ENCODE measurements around the gene RNF32. TPM values are rescaled to one million over a fixed set of nuclear protein-coding genes. Genes with fewer than 3 reads are reported as not detected.
A peak's percentile ranks its signal among the peaks of the same experiment; 100 is the strongest.

RNF32 gene
- total RNA-seq, 1 experiment from 2014 or later: 0.61 TPM

DNA sequence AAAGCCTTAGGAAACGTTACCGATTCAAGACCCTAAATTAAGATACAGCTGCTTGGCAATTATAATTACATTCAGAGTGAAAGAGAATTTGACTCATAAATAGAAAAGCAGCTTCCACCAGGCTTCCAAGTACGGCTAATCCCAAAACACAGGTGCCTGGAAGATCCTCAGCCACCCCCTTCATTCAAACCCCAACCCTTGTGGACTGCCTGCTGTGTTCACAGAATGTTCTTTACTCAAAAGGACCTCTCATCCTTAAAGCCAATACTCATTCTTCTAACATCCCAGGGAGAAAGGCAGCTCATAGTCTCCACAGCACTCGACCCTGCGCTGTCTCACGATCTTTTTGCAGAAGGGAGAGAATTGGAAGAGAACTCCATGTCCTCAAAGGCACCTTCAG, 32.9 kb downstream of the RNF32 start (continued):
- TF ChIP-seq, protein P1, sequence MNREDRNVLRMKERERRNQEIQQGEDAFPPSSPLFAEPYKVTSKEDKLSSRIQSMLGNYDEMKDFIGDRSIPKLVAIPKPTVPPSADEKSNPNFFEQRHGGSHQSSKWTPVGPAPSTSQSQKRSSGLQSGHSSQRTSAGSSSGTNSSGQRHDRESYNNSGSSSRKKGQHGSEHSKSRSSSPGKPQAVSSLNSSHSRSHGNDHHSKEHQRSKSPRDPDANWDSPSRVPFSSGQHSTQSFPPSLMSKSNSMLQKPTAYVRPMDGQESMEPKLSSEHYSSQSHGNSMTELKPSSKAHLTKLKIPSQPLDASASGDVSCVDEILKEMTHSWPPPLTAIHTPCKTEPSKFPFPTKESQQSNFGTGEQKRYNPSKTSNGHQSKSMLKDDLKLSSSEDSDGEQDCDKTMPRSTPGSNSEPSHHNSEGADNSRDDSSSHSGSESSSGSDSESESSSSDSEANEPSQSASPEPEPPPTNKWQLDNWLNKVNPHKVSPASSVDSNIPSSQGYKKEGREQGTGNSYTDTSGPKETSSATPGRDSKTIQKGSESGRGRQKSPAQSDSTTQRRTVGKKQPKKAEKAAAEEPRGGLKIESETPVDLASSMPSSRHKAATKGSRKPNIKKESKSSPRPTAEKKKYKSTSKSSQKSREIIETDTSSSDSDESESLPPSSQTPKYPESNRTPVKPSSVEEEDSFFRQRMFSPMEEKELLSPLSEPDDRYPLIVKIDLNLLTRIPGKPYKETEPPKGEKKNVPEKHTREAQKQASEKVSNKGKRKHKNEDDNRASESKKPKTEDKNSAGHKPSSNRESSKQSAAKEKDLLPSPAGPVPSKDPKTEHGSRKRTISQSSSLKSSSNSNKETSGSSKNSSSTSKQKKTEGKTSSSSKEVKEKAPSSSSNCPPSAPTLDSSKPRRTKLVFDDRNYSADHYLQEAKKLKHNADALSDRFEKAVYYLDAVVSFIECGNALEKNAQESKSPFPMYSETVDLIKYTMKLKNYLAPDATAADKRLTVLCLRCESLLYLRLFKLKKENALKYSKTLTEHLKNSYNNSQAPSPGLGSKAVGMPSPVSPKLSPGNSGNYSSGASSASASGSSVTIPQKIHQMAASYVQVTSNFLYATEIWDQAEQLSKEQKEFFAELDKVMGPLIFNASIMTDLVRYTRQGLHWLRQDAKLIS (CRISPR knock-in tag; IDR thresholded peaks at IDR 0.05; ENCODE audit: borderline replicate concordance): no peak
- TF ChIP-seq, protein P2, sequence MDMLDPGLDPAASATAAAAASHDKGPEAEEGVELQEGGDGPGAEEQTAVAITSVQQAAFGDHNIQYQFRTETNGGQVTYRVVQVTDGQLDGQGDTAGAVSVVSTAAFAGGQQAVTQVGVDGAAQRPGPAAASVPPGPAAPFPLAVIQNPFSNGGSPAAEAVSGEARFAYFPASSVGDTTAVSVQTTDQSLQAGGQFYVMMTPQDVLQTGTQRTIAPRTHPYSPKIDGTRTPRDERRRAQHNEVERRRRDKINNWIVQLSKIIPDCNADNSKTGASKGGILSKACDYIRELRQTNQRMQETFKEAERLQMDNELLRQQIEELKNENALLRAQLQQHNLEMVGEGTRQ (CRISPR knock-in tag; IDR thresholded peaks at IDR 0.05): no peak
- TF ChIP-seq, protein P3, sequence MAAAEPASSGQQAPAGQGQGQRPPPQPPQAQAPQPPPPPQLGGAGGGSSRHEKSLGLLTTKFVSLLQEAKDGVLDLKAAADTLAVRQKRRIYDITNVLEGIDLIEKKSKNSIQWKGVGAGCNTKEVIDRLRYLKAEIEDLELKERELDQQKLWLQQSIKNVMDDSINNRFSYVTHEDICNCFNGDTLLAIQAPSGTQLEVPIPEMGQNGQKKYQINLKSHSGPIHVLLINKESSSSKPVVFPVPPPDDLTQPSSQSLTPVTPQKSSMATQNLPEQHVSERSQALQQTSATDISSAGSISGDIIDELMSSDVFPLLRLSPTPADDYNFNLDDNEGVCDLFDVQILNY (CRISPR knock-in tag; IDR thresholded peaks at IDR 0.05): no peak
- TF ChIP-seq GRHL2 (CRISPR knock-in tag; IDR thresholded peaks at IDR 0.05; ENCODE audit: insufficient replicate concordance, severe bottlenecking): no peak
- no peak for TF ChIP-seq ZNF317 (CRISPR knock-in tag; IDR thresholded peaks at IDR 0.05; ENCODE audit: borderline replicate concordance, low read depth)
- no peak for TF ChIP-seq JUN (CRISPR knock-in tag; IDR thresholded peaks at IDR 0.05)

DNA sequence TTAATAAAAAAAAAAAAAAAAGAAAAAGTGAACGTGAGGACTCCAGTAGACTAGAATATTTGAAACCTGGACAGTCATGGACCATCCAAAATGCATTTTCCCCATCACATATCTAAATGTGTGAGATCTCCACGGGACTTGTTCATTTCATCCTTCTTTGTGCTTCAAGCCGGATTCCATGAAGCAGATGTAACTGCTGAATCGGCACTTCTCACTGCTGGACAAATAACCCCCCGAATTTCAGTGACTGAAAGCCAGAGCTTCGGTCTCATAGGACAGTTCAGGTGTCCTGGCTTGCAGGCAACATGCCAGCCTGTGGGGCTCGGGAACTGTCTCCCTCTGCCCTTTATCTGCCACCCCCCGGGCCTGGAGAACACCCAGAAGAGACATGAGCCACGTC, 33.3 kb downstream of the RNF32 start:
- TF ChIP-seq, protein P4, sequence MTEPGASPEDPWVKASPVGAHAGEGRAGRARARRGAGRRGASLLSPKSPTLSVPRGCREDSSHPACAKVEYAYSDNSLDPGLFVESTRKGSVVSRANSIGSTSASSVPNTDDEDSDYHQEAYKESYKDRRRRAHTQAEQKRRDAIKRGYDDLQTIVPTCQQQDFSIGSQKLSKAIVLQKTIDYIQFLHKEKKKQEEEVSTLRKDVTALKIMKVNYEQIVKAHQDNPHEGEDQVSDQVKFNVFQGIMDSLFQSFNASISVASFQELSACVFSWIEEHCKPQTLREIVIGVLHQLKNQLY (CRISPR knock-in tag; IDR thresholded peaks at IDR 0.05): no peak
- TF ChIP-seq CREB1 (CRISPR knock-in tag; IDR thresholded peaks at IDR 0.05) (no peak), TP53 (CRISPR knock-in tag; IDR thresholded peaks at IDR 0.05) (no peak), NR2C2 (CRISPR knock-in tag; IDR thresholded peaks at IDR 0.05) (no peak), CBFB (CRISPR knock-in tag; IDR thresholded peaks at IDR 0.05; ENCODE audit: low read depth) (no peak)
- TF ChIP-seq, protein P5, sequence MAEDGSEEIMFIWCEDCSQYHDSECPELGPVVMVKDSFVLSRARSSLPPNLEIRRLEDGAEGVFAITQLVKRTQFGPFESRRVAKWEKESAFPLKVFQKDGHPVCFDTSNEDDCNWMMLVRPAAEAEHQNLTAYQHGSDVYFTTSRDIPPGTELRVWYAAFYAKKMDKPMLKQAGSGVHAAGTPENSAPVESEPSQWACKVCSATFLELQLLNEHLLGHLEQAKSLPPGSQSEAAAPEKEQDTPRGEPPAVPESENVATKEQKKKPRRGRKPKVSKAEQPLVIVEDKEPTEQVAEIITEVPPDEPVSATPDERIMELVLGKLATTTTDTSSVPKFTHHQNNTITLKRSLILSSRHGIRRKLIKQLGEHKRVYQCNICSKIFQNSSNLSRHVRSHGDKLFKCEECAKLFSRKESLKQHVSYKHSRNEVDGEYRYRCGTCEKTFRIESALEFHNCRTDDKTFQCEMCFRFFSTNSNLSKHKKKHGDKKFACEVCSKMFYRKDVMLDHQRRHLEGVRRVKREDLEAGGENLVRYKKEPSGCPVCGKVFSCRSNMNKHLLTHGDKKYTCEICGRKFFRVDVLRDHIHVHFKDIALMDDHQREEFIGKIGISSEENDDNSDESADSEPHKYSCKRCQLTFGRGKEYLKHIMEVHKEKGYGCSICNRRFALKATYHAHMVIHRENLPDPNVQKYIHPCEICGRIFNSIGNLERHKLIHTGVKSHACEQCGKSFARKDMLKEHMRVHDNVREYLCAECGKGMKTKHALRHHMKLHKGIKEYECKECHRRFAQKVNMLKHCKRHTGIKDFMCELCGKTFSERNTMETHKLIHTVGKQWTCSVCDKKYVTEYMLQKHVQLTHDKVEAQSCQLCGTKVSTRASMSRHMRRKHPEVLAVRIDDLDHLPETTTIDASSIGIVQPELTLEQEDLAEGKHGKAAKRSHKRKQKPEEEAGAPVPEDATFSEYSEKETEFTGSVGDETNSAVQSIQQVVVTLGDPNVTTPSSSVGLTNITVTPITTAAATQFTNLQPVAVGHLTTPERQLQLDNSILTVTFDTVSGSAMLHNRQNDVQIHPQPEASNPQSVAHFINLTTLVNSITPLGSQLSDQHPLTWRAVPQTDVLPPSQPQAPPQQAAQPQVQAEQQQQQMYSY (CRISPR knock-in tag; IDR thresholded peaks at IDR 0.05): no peak
- TF ChIP-seq, protein P6, sequence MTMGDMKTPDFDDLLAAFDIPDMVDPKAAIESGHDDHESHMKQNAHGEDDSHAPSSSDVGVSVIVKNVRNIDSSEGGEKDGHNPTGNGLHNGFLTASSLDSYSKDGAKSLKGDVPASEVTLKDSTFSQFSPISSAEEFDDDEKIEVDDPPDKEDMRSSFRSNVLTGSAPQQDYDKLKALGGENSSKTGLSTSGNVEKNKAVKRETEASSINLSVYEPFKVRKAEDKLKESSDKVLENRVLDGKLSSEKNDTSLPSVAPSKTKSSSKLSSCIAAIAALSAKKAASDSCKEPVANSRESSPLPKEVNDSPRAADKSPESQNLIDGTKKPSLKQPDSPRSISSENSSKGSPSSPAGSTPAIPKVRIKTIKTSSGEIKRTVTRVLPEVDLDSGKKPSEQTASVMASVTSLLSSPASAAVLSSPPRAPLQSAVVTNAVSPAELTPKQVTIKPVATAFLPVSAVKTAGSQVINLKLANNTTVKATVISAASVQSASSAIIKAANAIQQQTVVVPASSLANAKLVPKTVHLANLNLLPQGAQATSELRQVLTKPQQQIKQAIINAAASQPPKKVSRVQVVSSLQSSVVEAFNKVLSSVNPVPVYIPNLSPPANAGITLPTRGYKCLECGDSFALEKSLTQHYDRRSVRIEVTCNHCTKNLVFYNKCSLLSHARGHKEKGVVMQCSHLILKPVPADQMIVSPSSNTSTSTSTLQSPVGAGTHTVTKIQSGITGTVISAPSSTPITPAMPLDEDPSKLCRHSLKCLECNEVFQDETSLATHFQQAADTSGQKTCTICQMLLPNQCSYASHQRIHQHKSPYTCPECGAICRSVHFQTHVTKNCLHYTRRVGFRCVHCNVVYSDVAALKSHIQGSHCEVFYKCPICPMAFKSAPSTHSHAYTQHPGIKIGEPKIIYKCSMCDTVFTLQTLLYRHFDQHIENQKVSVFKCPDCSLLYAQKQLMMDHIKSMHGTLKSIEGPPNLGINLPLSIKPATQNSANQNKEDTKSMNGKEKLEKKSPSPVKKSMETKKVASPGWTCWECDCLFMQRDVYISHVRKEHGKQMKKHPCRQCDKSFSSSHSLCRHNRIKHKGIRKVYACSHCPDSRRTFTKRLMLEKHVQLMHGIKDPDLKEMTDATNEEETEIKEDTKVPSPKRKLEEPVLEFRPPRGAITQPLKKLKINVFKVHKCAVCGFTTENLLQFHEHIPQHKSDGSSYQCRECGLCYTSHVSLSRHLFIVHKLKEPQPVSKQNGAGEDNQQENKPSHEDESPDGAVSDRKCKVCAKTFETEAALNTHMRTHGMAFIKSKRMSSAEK (CRISPR knock-in tag; IDR thresholded peaks at IDR 0.05; ENCODE audit: borderline replicate concordance): no peak
- TF ChIP-seq, protein P7, sequence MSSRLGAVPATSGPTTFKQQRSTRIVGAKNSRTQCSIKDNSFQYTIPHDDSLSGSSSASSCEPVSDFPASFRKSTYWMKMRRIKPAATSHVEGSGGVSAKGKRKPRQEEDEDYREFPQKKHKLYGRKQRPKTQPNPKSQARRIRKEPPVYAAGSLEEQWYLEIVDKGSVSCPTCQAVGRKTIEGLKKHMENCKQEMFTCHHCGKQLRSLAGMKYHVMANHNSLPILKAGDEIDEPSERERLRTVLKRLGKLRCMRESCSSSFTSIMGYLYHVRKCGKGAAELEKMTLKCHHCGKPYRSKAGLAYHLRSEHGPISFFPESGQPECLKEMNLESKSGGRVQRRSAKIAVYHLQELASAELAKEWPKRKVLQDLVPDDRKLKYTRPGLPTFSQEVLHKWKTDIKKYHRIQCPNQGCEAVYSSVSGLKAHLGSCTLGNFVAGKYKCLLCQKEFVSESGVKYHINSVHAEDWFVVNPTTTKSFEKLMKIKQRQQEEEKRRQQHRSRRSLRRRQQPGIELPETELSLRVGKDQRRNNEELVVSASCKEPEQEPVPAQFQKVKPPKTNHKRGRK (CRISPR knock-in tag; IDR thresholded peaks at IDR 0.05; ENCODE audit: borderline replicate concordance): no peak
- ATAC-seq (no peak), DNase-seq (ENCODE audit: low spot score) (no peak)
- Mint-ChIP-seq H3K4me1 (peaks cover 16% of the 10 kb centered on the region), H3K36me3 (peaks cover 13% of the 10 kb centered on the region; the same call in 1 of the 2 replicates), H3K27me3 (ENCODE audit: low read depth) (no peaks in the 10 kb centered on the region), H3K9me3 (no peaks in the 10 kb centered on the region), H3K4me3 (no peak overlapping the region), H3K27ac (peak overlapping the region; percentile 11; the same call in 1 of the 2 replicates)
- ChIA-PET CTCF (interaction anchor here (1.0 kb wide), 1 partner anchor 24 kb away, joined by 3 read pairs; no protein-coding TSS in a partner anchor), POLR2A (no interaction called here)

Measured in WTC11 (cell line).